ENCODE measurements around the gene HMGCL. TPM values are rescaled to one million over a fixed set of nuclear protein-coding genes. Genes with fewer than 3 reads are reported as not detected.

The HMGCL gene
- polyA plus RNA-seq, 4 donors, result 52.2 to 105 (median 85.8) TPM

GRCh38 chr1:23800400-23801337, 24.6 kb downstream of the HMGCL start, which contains the start of gene GALE:
Gene GALE, minus strand, starts transcription at chr1:23800754. Its CDS starts 1,747 bp downstream, at chr1:23799007.
- no peak for FAIRE-seq
- no peaks in the 10 kb centered on the region for H3K9me3 ChIP-seq (ENCODE audit: control insufficient read depth in 2 of 2, insufficient read depth in 1 of 2, low read depth in 1 of 2, low read length in 1 of 2)
- peaks cover 0 to 39% (median 0%) of the 10 kb centered on the region in 3 donors for H3K4me1 ChIP-seq (ENCODE audit: control insufficient read depth in 3 of 3, insufficient read depth in 2 of 3, low read depth in 1 of 3, low read length in 2 of 3)
- 0 to 1% (median 1%) methylated on average over 68 to 82 of the region's 82 CpGs for WGBS, 3 donors
- H3K4me3 ChIP-seq (ENCODE audit: low read depth in 1 of 3, low read length in 3 of 3), result peak within 1 kb of the TSS; percentile 70 to 80 (median 71)
- H3K27ac ChIP-seq (ENCODE audit: low read depth in 1 of 3, low read length in 2 of 3), result peak within 1 kb of the TSS; percentile 95 to 100 (median 99)
- no peaks in the 10 kb centered on the region for H3K27me3 ChIP-seq (ENCODE audit: control insufficient read depth in 3 of 3, insufficient read depth in 3 of 3, low read length in 3 of 3)
- H3K36me3 ChIP-seq (ENCODE audit: control insufficient read depth in 3 of 3, insufficient read depth in 2 of 3, low read depth in 1 of 3, low read length in 3 of 3), result peaks cover 0 to 74% (median 6%) of the 10 kb centered on the region in 3 donors
- DNase-seq, result peak; percentile 97 to 100

GRCh38 chr1:23799570-23800399, 25.4 kb downstream of the HMGCL start:
- H3K4me3 ChIP-seq (ENCODE audit: low read depth in 1 of 3, low read length in 3 of 3), result peak overlapping the region; percentile 70 to 72 (median 71)
- FAIRE-seq, result no peak
- no peaks in the 10 kb centered on the region for H3K27me3 ChIP-seq (ENCODE audit: control insufficient read depth in 3 of 3, insufficient read depth in 3 of 3, low read length in 3 of 3)
- peaks cover 0 to 35% (median 0%) of the 10 kb centered on the region in 3 donors for H3K4me1 ChIP-seq (ENCODE audit: control insufficient read depth in 3 of 3, insufficient read depth in 2 of 3, low read depth in 1 of 3, low read length in 2 of 3)
- H3K9me3 ChIP-seq (ENCODE audit: control insufficient read depth in 2 of 2, insufficient read depth in 1 of 2, low read depth in 1 of 2, low read length in 1 of 2), result no peaks in the 10 kb centered on the region
- WGBS, 3 donors, result 0 to 2% (median 2%) methylated on average over 46 to 48 of the region's 48 CpGs
- peaks cover 0 to 74% (median 9%) of the 10 kb centered on the region in 3 donors for H3K36me3 ChIP-seq (ENCODE audit: control insufficient read depth in 3 of 3, insufficient read depth in 2 of 3, low read depth in 1 of 3, low read length in 3 of 3)
- peak overlapping the region; percentile 95 to 100 (median 99) for H3K27ac ChIP-seq (ENCODE audit: low read depth in 1 of 3, low read length in 2 of 3)
- peak; percentile 93 to 95 for DNase-seq

GRCh38 chr1:23799255-23799569, 26.0 kb downstream of the HMGCL start:
- 43 to 61% (median 51%) methylated on average over 7 of the region's 7 CpGs for WGBS, 3 donors
- Histone ChIP-seq H3K4me1 (ENCODE audit: control insufficient read depth in 3 of 3, insufficient read depth in 2 of 3, low read depth in 1 of 3, low read length in 2 of 3) (peaks cover 0 to 41% (median 0%) of the 10 kb centered on the region in 3 donors), H3K36me3 (ENCODE audit: control insufficient read depth in 3 of 3, insufficient read depth in 2 of 3, low read depth in 1 of 3, low read length in 3 of 3) (peaks cover 3 to 76% (median 9%) of the 10 kb centered on the region in 3 donors), H3K27me3 (ENCODE audit: control insufficient read depth in 3 of 3, insufficient read depth in 3 of 3, low read length in 3 of 3) (no peaks in the 10 kb centered on the region), H3K27ac (ENCODE audit: low read depth in 1 of 3, low read length in 2 of 3) (peak overlapping the region; percentile 71 to 100 (median 95)), H3K4me3 (ENCODE audit: low read depth in 1 of 3, low read length in 3 of 3) (peak overlapping the region in 2 of 3 donors; percentile 45 to 71), H3K9me3 (ENCODE audit: control insufficient read depth in 2 of 2, insufficient read depth in 1 of 2, low read depth in 1 of 2, low read length in 1 of 2) (no peaks in the 10 kb centered on the region)
- DNase-seq (no peak), FAIRE-seq (no peak)

- Histone ChIP-seq H3K9me3 (ENCODE audit: control insufficient read depth in 2 of 2, insufficient read depth in 1 of 2, low read depth in 1 of 2, low read length in 1 of 2) (no peaks in the 10 kb centered on the region), H3K4me3 (ENCODE audit: low read depth in 1 of 3, low read length in 3 of 3) (peak overlapping the region in 2 of 3 donors; percentile 45 to 71), H3K27ac (ENCODE audit: low read depth in 1 of 3, low read length in 2 of 3) (peak overlapping the region; percentile 71 to 100 (median 95)), H3K4me1 (ENCODE audit: control insufficient read depth in 3 of 3, insufficient read depth in 2 of 3, low read depth in 1 of 3, low read length in 2 of 3) (peaks cover 0 to 44% (median 0%) of the 10 kb centered on the region in 3 donors), H3K27me3 (ENCODE audit: control insufficient read depth in 3 of 3, insufficient read depth in 3 of 3, low read length in 3 of 3) (no peaks in the 10 kb centered on the region), H3K36me3 (ENCODE audit: control insufficient read depth in 3 of 3, insufficient read depth in 2 of 3, low read depth in 1 of 3, low read length in 3 of 3) (peaks cover 5 to 76% (median 9%) of the 10 kb centered on the region in 3 donors)
- FAIRE-seq (no peak), DNase-seq (no peak)
- 70 to 83% (median 75%) methylated on average over 12 of the region's 12 CpGs for WGBS, 3 donors
These were observed 26.5 kb downstream of the HMGCL start for GRCh38 chr1:23798662-23799142.

GRCh38 chr1:23797478-23798448, 27.5 kb downstream of the HMGCL start:
- peak overlapping the region in 2 of 3 donors; percentile 17 to 25 for H3K27ac ChIP-seq (ENCODE audit: low read depth in 1 of 3, low read length in 2 of 3)
- FAIRE-seq, result no peak
- H3K4me3 ChIP-seq (ENCODE audit: low read depth in 1 of 3, low read length in 3 of 3), result peak overlapping the region in 1 of 3 donors; percentile 71
- WGBS, 3 donors, result 72 to 86% (median 80%) methylated on average over 19 to 20 of the region's 20 CpGs
- H3K36me3 ChIP-seq (ENCODE audit: control insufficient read depth in 3 of 3, insufficient read depth in 2 of 3, low read depth in 1 of 3, low read length in 3 of 3), result peaks cover 8 to 77% (median 9%) of the 10 kb centered on the region in 3 donors
- H3K9me3 ChIP-seq (ENCODE audit: control insufficient read depth in 2 of 2, insufficient read depth in 1 of 2, low read depth in 1 of 2, low read length in 1 of 2), result no peaks in the 10 kb centered on the region
- no peaks in the 10 kb centered on the region for H3K27me3 ChIP-seq (ENCODE audit: control insufficient read depth in 3 of 3, insufficient read depth in 3 of 3, low read length in 3 of 3)
- DNase-seq, result no peak
- peaks cover 0 to 54% (median 0%) of the 10 kb centered on the region in 3 donors for H3K4me1 ChIP-seq (ENCODE audit: control insufficient read depth in 3 of 3, insufficient read depth in 2 of 3, low read depth in 1 of 3, low read length in 2 of 3)

GRCh38 chr1:23796466-23797271, 28.6 kb downstream of the HMGCL start:
- FAIRE-seq (no peak), DNase-seq (peak; percentile 34 to 51)
- Histone ChIP-seq H3K9me3 (ENCODE audit: control insufficient read depth in 2 of 2, insufficient read depth in 1 of 2, low read depth in 1 of 2, low read length in 1 of 2) (no peaks in the 10 kb centered on the region), H3K4me1 (ENCODE audit: control insufficient read depth in 3 of 3, insufficient read depth in 2 of 3, low read depth in 1 of 3, low read length in 2 of 3) (peaks cover 0 to 55% (median 0%) of the 10 kb centered on the region in 3 donors), H3K36me3 (ENCODE audit: control insufficient read depth in 3 of 3, insufficient read depth in 2 of 3, low read depth in 1 of 3, low read length in 3 of 3) (peaks cover 8 to 73% (median 9%) of the 10 kb centered on the region in 3 donors), H3K27me3 (ENCODE audit: control insufficient read depth in 3 of 3, insufficient read depth in 3 of 3, low read length in 3 of 3) (no peaks in the 10 kb centered on the region), H3K27ac (ENCODE audit: low read depth in 1 of 3, low read length in 2 of 3) (peak overlapping the region in 1 of 3 donors; percentile 9), H3K4me3 (ENCODE audit: low read depth in 1 of 3, low read length in 3 of 3) (no peak overlapping the region)
- 39 to 60% (median 46%) methylated on average over 17 of the region's 17 CpGs for WGBS, 3 donors
